ENCODE results near the gene STARD5. TPM values are rescaled to one million over a fixed set of nuclear protein-coding genes. Genes with fewer than 3 reads are reported as not detected.

The STARD5 gene
- polyA plus RNA-seq, 2 of the 4 experiments (the other 2 are of a cell fraction), result 2.1 to 2.8 TPM

GRCh38 chr15:81297147-81297572, 26.8 kb downstream of the STARD5 start:
- Histone ChIP-seq H3K27ac (no peak overlapping the region), H3K4me1 (peaks cover 16% of the 10 kb centered on the region), H3K9me3 (no peaks in the 10 kb centered on the region), H3K4me3 (no peak overlapping the region), H3K4me2 (peak overlapping the region; percentile 26; the same call in 1 of the 3 replicates)
- FAIRE-seq (no peak), DNase-seq (ENCODE audit: low read depth in 1 of 2, low spot score in 1 of 2) (peak in 1 of 2 experiments; percentile 43), ATAC-seq (peak; percentile 64 to 77)
- 10% methylated on average over 3 of the region's 3 CpGs for WGBS (ENCODE audit: missing lambda C conversion rate)
- ChIA-PET POLR2A (interaction anchor here (0.6 kb wide), 1 partner anchor 27 kb away, joined by 3 read pairs; the partner anchor contains the start of gene STARD5), CTCF (interaction anchor here (0.9 to 2.6 kb wide), 5 partner anchors 11 to 113 kb away, joined by 3 to 15 read pairs (median 3); no protein-coding TSS in a partner anchor)
- TF ChIP-seq ESRRA (IDR thresholded peaks at IDR 0.05; ENCODE audit: borderline replicate concordance, low read length) (no peak), CEBPB (IDR thresholded peaks at IDR 0.05) (0 out of 4 replicates have a peak, but pooled peaks have one; percentile 8 to 27), RAD21 (conservative IDR thresholded peaks at IDR 0.05 in 1 of 2, IDR thresholded peaks at IDR 0.05 in 1 of 2) (no peak), ZFP36 (IDR thresholded peaks at IDR 0.05; ENCODE audit: borderline replicate concordance, partially characterized antibody) (no peak), MAZ (IDR thresholded peaks at IDR 0.05; ENCODE audit: borderline replicate concordance, low read depth, low read length) (no peak), EHMT2 (IDR thresholded peaks at IDR 0.05; ENCODE audit: low read depth) (no peak), POLR2A (IDR thresholded peaks at IDR 0.05; ENCODE audit: low read length) (no peak), FOSL2 (IDR thresholded peaks at IDR 0.05) (peak; percentile 35), FOSL2 (CRISPR knock-in tag; IDR thresholded peaks at IDR 0.05) (no peak; the same call in 1 of the 2 replicates)
- TF ChIP-seq, protein P1, sequence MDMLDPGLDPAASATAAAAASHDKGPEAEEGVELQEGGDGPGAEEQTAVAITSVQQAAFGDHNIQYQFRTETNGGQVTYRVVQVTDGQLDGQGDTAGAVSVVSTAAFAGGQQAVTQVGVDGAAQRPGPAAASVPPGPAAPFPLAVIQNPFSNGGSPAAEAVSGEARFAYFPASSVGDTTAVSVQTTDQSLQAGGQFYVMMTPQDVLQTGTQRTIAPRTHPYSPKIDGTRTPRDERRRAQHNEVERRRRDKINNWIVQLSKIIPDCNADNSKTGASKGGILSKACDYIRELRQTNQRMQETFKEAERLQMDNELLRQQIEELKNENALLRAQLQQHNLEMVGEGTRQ (IDR thresholded peaks at IDR 0.05), result no peak

DNA sequence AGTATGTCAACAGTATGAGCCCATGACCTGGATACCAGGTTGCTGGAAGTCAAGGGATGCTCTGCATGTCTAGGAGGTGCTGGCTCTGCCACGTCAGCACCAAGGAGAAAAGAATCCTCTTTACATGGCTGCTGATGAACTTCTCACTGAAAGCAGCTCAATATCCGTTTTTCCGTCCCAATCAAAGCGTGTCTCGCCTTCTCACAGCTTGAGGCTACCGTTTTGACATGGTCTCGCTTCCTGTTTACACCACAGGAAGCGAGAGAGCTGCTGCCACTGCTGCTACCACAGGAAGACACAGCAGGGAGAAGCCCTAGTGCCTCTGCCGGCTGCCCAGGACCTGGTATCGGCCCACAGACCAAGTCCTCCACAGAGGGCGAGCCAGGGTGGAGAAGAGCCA, 27.3 kb downstream of the STARD5 start:
- H3K9me3 ChIP-seq, result no peaks in the 10 kb centered on the region
- ChIA-PET POLR2A (interaction anchor here (0.6 kb wide), 1 partner anchor 27 kb away, joined by 3 read pairs; the partner anchor contains the start of gene STARD5), CTCF (interaction anchor here (0.9 to 2.6 kb wide), 6 partner anchors 12 to 113 kb away, joined by 3 to 15 read pairs (median 3); no protein-coding TSS in a partner anchor)
- H3K4me1 ChIP-seq, result peaks cover 16% of the 10 kb centered on the region
- ATAC-seq (no peak), FAIRE-seq (no peak), DNase-seq (ENCODE audit: low read depth in 1 of 2, low spot score in 1 of 2) (no peak)
- H3K4me2 ChIP-seq, result no peak overlapping the region
- H3K4me3 ChIP-seq, result no peak overlapping the region
- WGBS (ENCODE audit: missing lambda C conversion rate), result 44% methylated on average over 11 of the region's 11 CpGs
- no peak overlapping the region for H3K27ac ChIP-seq
- TF ChIP-seq NR3C1 (IDR thresholded peaks at IDR 0.05) (no peak), HES2 (IDR thresholded peaks at IDR 0.05) (no peak), RCOR1 (IDR thresholded peaks at IDR 0.05; ENCODE audit: low read depth, low read length) (no peak), BCL3 (IDR thresholded peaks at IDR 0.05) (no peak), ESRRA (IDR thresholded peaks at IDR 0.05; ENCODE audit: borderline replicate concordance, low read length) (no peak), NPAS2 (CRISPR knock-in tag; IDR thresholded peaks at IDR 0.05; ENCODE audit: borderline replicate concordance) (no peak), TP53 (CRISPR knock-in tag; IDR thresholded peaks at IDR 0.05) (no peak), RARB (CRISPR knock-in tag; IDR thresholded peaks at IDR 0.05) (no peak), CHD4 (IDR thresholded peaks at IDR 0.05; ENCODE audit: borderline replicate concordance) (no peak), POLR2A (IDR thresholded peaks at IDR 0.05; ENCODE audit: low read length) (no peak)

- 58% methylated on average over 2 of the region's 2 CpGs for WGBS (ENCODE audit: missing lambda C conversion rate)
- FAIRE-seq (no peak), DNase-seq (ENCODE audit: low read depth in 1 of 2, low spot score in 1 of 2) (no peak), ATAC-seq (no peak)
- no peaks in the 10 kb centered on the region for H3K9me3 ChIP-seq
- ChIA-PET POLR2A (no interaction called here), CTCF (interaction anchor here (1.0 to 2.6 kb wide), 6 partner anchors 12 to 30 kb away, joined by 3 to 15 read pairs (median 6); no protein-coding TSS in a partner anchor)
- no peak overlapping the region for H3K4me2 ChIP-seq
- no peak overlapping the region for H3K27ac ChIP-seq
- no peak overlapping the region for H3K4me3 ChIP-seq
- TF ChIP-seq RFX5 (IDR thresholded peaks at IDR 0.05) (no peak), NPAS2 (CRISPR knock-in tag; IDR thresholded peaks at IDR 0.05; ENCODE audit: borderline replicate concordance) (no peak)
- H3K4me1 ChIP-seq, result peaks cover 16% of the 10 kb centered on the region
These were observed 27.8 kb downstream of the STARD5 start for GRCh38 chr15:81296186-81296585.
